Large intestine (tissue), 3 donors: ENCODE results near the gene MTG1. TPM values are rescaled to one million over a fixed set of nuclear protein-coding genes. Genes with fewer than 3 reads are reported as not detected.
"Not testable (repeated sequence)": the region's sequence is repeated elsewhere in the genome, so short reads cannot be mapped to it uniquely, and the experiment has no call there.

ENCODE experiments used
- DNase-seq, 2 donors: peaks; one replicate each; pipeline versions ENCODE4 v3.0.0 to v3.0.0-alpha.2; 2013
- H3K27ac ChIP-seq: one replicate; pipeline ENCODE4 v1.5.1; 2013; ENCODE audit warnings: low read length
- H3K27me3 ChIP-seq: 2 replicates; pipeline ENCODE4 v1.6.1; 2013; ENCODE audit warnings: low read length; ENCODE audit not compliant: control insufficient read depth, insufficient read depth
- H3K36me3 ChIP-seq: 2 replicates; pipeline ENCODE4 v1.6.1; 2013; ENCODE audit warnings: low read length; ENCODE audit not compliant: control insufficient read depth, insufficient read depth
- H3K4me1 ChIP-seq: one replicate; pipeline ENCODE4 v1.6.1; 2013; ENCODE audit warnings: low read length; ENCODE audit not compliant: control insufficient read depth, insufficient read depth
- H3K4me3 ChIP-seq: one replicate; pipeline ENCODE4 v1.5.1; 2013; ENCODE audit warnings: low read length
- H3K9me3 ChIP-seq: one replicate; pipeline ENCODE4 v1.6.1; 2013; ENCODE audit warnings: mild to moderate bottlenecking, low read depth, low read length, moderate library complexity; ENCODE audit not compliant: control insufficient read depth
- WGBS: methylation state at CpG from one replicate; pipeline ENCODE4 v1.1.5; 2013; ENCODE audit warnings: low lambda C conversion rate; ENCODE audit not compliant: insufficient coverage; 5-methylcytosine and 5-hydroxymethylcytosine counted together
- polyA plus RNA-seq: library from polyadenylated mRNA; unstranded; fragments of 120-200 nt; gene quantifications from one replicate; pipeline ENCODE4 v1.2.1, GENCODE V29; 2013

The MTG1 gene
- polyA plus RNA-seq, 1 donor: 67.5 TPM

GRCh38 chr10:133422223-133422806 is 28.4 kb downstream of the MTG1 start:
- peaks cover 4% of the 10 kb centered on the region for H3K27me3 ChIP-seq
- H3K9me3 ChIP-seq: no peaks in the 10 kb centered on the region
- H3K36me3 ChIP-seq: peaks cover 24% of the 10 kb centered on the region
- no CpG with 5 or more reads among the region's 16 CpGs for WGBS
- H3K4me1 ChIP-seq: no peaks in the 10 kb centered on the region
- no peak for DNase-seq
- H3K27ac ChIP-seq: no peak overlapping the region
- H3K4me3 ChIP-seq: no peak overlapping the region

- no CpG with 5 or more reads among the region's 88 CpGs for WGBS
- Histone ChIP-seq H3K9me3 (no peaks in the 10 kb centered on the region), H3K27me3 (peaks cover 4% of the 10 kb centered on the region), H3K4me3 (no peak overlapping the region), H3K4me1 (no peaks in the 10 kb centered on the region), H3K36me3 (peaks cover 24% of the 10 kb centered on the region), H3K27ac (no peak overlapping the region)
- no peak for DNase-seq
Measured at GRCh38 chr10:133422807-133423771, 29.1 kb downstream of the MTG1 start.

GRCh38 chr10:133424102-133424501 is 30.1 kb downstream of the MTG1 start:
- no CpG with 5 or more reads among the region's 46 CpGs for WGBS

GRCh38 chr10:133424601-133425000 is 30.6 kb downstream of the MTG1 start, which contains the start of gene SPRN:
SPRN (minus strand) TSS chr10:133424625; CDS start chr10:133423681, 944 bp downstream.
- not testable (repeated sequence) for H3K27ac ChIP-seq, H3K4me3 ChIP-seq, H3K36me3 ChIP-seq, DNase-seq, H3K27me3 ChIP-seq, H3K4me1 ChIP-seq, H3K9me3 ChIP-seq
- WGBS: no CpG with 5 or more reads among the region's 37 CpGs

More at GRCh38 chr10:133424102-133424501, 30.1 kb downstream of the MTG1 start:
- H3K27ac ChIP-seq, H3K4me3 ChIP-seq, H3K9me3 ChIP-seq, H3K27me3 ChIP-seq, DNase-seq, H3K4me1 ChIP-seq: not testable (repeated sequence)
- peaks cover 14% of the 10 kb centered on the region for H3K36me3 ChIP-seq

GRCh38 chr10:133429571-133429970 is 35.6 kb downstream of the MTG1 start:
- H3K27ac ChIP-seq, H3K27me3 ChIP-seq, H3K4me3 ChIP-seq, H3K4me1 ChIP-seq, DNase-seq, H3K36me3 ChIP-seq, H3K9me3 ChIP-seq: not testable (repeated sequence)
- WGBS: no CpG with 5 or more reads among the region's 4 CpGs

GRCh38 chr10:133431888-133432613 is 38.1 kb downstream of the MTG1 start:
- not testable (repeated sequence) for H3K9me3 ChIP-seq, H3K4me1 ChIP-seq, DNase-seq, H3K36me3 ChIP-seq, H3K27me3 ChIP-seq, H3K4me3 ChIP-seq, H3K27ac ChIP-seq
- WGBS: no CpG with 5 or more reads among the region's 9 CpGs

- not testable (repeated sequence) for DNase-seq, H3K4me3 ChIP-seq, H3K4me1 ChIP-seq, H3K27me3 ChIP-seq, H3K27ac ChIP-seq, H3K36me3 ChIP-seq, H3K9me3 ChIP-seq
- no CpG with 5 or more reads among the region's 25 CpGs for WGBS
Measured at GRCh38 chr10:133432789-133433188, 38.8 kb downstream of the MTG1 start.

GRCh38 chr10:133438711-133439273 is 44.8 kb downstream of the MTG1 start:
- Histone ChIP-seq H3K27ac (no peak overlapping the region), H3K36me3 (no peaks in the 10 kb centered on the region), H3K4me1 (no peaks in the 10 kb centered on the region), H3K9me3 (peaks cover 3% of the 10 kb centered on the region), H3K4me3 (no peak overlapping the region), H3K27me3 (no peaks in the 10 kb centered on the region)
- DNase-seq: no peak
- 80% methylated on average over 1 of the region's 11 CpGs for WGBS

GRCh38 chr10:133439517-133440461 is 45.8 kb downstream of the MTG1 start:
- Histone ChIP-seq H3K9me3 (peaks cover 3% of the 10 kb centered on the region), H3K27ac (no peak overlapping the region), H3K4me1 (no peaks in the 10 kb centered on the region), H3K4me3 (no peak overlapping the region), H3K27me3 (no peaks in the 10 kb centered on the region), H3K36me3 (no peaks in the 10 kb centered on the region)
- WGBS: 0% methylated on average over 1 of the region's 25 CpGs
- DNase-seq: no peak
